Tibial artery (tissue), 4 donors: Measurements from ENCODE around the gene NHEJ1.

Experiments used
- DNase-seq, 2 donors: peaks; one replicate each; pipeline ENCODE4 v3.0.0-alpha.2; 2019
- H3K27ac ChIP-seq, 2 donors: fragments of 200-600 bp; sonication (generic) in 1 of 2; 1 replicate in 1 of 2; 2 replicates in 1 of 2; pipeline ENCODE4 v1.5.1; 2018 to 2019; ENCODE audit warnings: mild to moderate bottlenecking in 1 of 2
- H3K27me3 ChIP-seq, 2 donors: fragments of 200-600 bp; sonication (generic) in 1 of 2; one replicate each; pipeline versions ENCODE4 v1.5.1 to v1.6.0; 2016 to 2019
- H3K36me3 ChIP-seq, 3 donors: fragments of 200-600 bp; sonication (generic) in 2 of 3; one replicate each; pipeline ENCODE4 v1.5.1; 2016 to 2019; ENCODE audit warnings: mild to moderate bottlenecking in 2 of 3
- H3K4me1 ChIP-seq, 4 donors: fragments of 200-600 bp; sonication (generic) in 2 of 4; 1 replicate in 3 of 4; 2 replicates in 1 of 4; pipeline ENCODE4 v1.5.1; 2016 to 2019
- H3K4me3 ChIP-seq, 2 donors: fragments of 200-600 bp; sonication (generic) in 1 of 2; 1 replicate in 1 of 2; 2 replicates in 1 of 2; pipeline ENCODE4 v1.5.1; 2018 to 2019; ENCODE audit warnings: mild to moderate bottlenecking in 2 of 2
- H3K9me3 ChIP-seq, 3 donors: fragments of 200-600 bp; sonication (generic) in 1 of 3; one replicate each; pipeline ENCODE4 v1.5.1; 2016 to 2019
- CTCF ChIP-seq, 2 experiments: fragments of 200-600 bp in 1 of 2; fragments of 450-650 bp in 1 of 2; IDR thresholded peaks; one replicate each; pipeline ENCODE4 v1.5.1; 2017 to 2019; ENCODE audit warnings: antibody characterized with exemption in 2 of 2, mild to moderate bottlenecking in 1 of 2, moderate library complexity in 1 of 2
- intact Hi-C: fragments of 100-400 bp; cut with DNase I; formaldehyde crosslinking; loops from one replicate; pipeline ENCODE4 v1.15.0; 2023; ENCODE audit warnings: low total_unique reads

The NHEJ1 gene

GRCh38 chr2:219158025-219158424 is 2.6 kb downstream of the NHEJ1 start:
- Histone ChIP-seq H3K4me1 (peaks cover 0 to 12% (median 10%) of the 10 kb centered on the region in 4 donors), H3K27ac (no peak overlapping the region), H3K36me3 (peaks cover 22 to 33% (median 28%) of the 10 kb centered on the region in 3 donors), H3K4me3 (no peak overlapping the region), H3K27me3 (no peaks in the 10 kb centered on the region), H3K9me3 (no peaks in the 10 kb centered on the region)
- intact Hi-C loops = no loop called here
- no peak for DNase-seq
- no peak for TF ChIP-seq CTCF (IDR thresholded peaks at IDR 0.05)

- Histone ChIP-seq H3K9me3 (no peaks in the 10 kb centered on the region), H3K36me3 (peaks cover 22 to 33% (median 32%) of the 10 kb centered on the region in 3 donors), H3K4me1 (peaks cover 0 to 12% (median 10%) of the 10 kb centered on the region in 4 donors), H3K27ac (no peak overlapping the region), H3K4me3 (no peak overlapping the region), H3K27me3 (no peaks in the 10 kb centered on the region)
- no peak for DNase-seq
- intact Hi-C loops = no loop called here
- no peak for TF ChIP-seq CTCF (IDR thresholded peaks at IDR 0.05)
These were observed 3.2 kb downstream of the NHEJ1 start for GRCh38 chr2:219157396-219157795.

- TF ChIP-seq CTCF (IDR thresholded peaks at IDR 0.05) = peak; percentile 60 to 83
- no peak for DNase-seq
- H3K36me3 ChIP-seq = peaks cover 22 to 39% (median 39%) of the 10 kb centered on the region in 3 donors
- no peaks in the 10 kb centered on the region for H3K9me3 ChIP-seq
- no peak overlapping the region for H3K27ac ChIP-seq
- H3K27me3 ChIP-seq = no peaks in the 10 kb centered on the region
- intact Hi-C loops = loop anchor here (2.0 kb wide), 1 partner anchor 96 kb away; no protein-coding TSS in a partner anchor
- no peak overlapping the region for H3K4me3 ChIP-seq
- peaks cover 0 to 5% (median 4%) of the 10 kb centered on the region in 4 donors for H3K4me1 ChIP-seq
These were observed 5.5 kb downstream of the NHEJ1 start for GRCh38 chr2:219155054-219155644.

- no peaks in the 10 kb centered on the region for H3K27me3 ChIP-seq
- peaks cover 35 to 53% (median 42%) of the 10 kb centered on the region in 3 donors for H3K36me3 ChIP-seq
These were observed 10.9 kb downstream of the NHEJ1 start for GRCh38 chr2:219149667-219150066.

GRCh38 chr2:219142329-219142728 is 18.3 kb downstream of the NHEJ1 start:
- H3K27me3 ChIP-seq = no peaks in the 10 kb centered on the region
- no peak overlapping the region for H3K27ac ChIP-seq
- peaks cover 37 to 70% (median 41%) of the 10 kb centered on the region in 3 donors for H3K36me3 ChIP-seq
- intact Hi-C loops = no loop called here
- peaks cover 0 to 11% (median 3%) of the 10 kb centered on the region in 4 donors for H3K4me1 ChIP-seq
- no peaks in the 10 kb centered on the region for H3K9me3 ChIP-seq
- no peak overlapping the region for H3K4me3 ChIP-seq
- peak; percentile 32 to 82 for DNase-seq
- TF ChIP-seq CTCF (IDR thresholded peaks at IDR 0.05) = peak in 1 of 2 experiments; percentile 17

More at GRCh38 chr2:219149667-219150066, 10.9 kb downstream of the NHEJ1 start:
- intact Hi-C loops = no loop called here
- Histone ChIP-seq H3K9me3 (no peaks in the 10 kb centered on the region), H3K4me3 (no peak overlapping the region), H3K4me1 (no peaks in the 10 kb centered on the region), H3K27ac (no peak overlapping the region)
- DNase-seq = no peak
- no peak for TF ChIP-seq CTCF (IDR thresholded peaks at IDR 0.05)
